Fibroblast of peridontal ligament (primary cell): ENCODE measurements around the gene MTSS2.

Experiments used
- DNase-seq: peaks from one replicate; pipeline ENCODE4 v3.0.0-alpha.2; 2010; ENCODE audit errors: extremely low read depth

MTSS2 gene

DNA sequence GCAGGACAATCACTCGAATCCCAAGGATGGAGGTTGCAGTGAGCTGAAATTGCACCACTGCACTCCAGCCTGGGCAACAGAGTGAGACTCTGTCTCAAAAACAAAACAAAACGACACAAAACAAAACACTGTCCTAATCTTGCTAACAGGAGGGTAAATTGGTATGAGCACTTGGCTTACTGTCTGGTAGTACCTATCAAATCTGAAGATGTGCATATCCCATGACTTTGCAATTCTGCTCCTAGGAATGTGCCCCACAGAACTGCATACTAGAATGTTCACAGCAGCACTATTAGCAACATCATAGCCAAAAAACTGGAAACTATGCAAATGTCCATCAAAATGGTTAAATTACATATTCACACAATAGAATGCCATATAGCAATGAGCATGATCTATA is 15.7 kb downstream of the MTSS2 start:
- DNase-seq = no peak

GRCh38 chr16:70665806-70666735 is 19.8 kb downstream of the MTSS2 start:
- DNase-seq = no peak

- DNase-seq = no peak
Observed at GRCh38 chr16:70665113-70665694, 20.6 kb downstream of the MTSS2 start.

DNA sequence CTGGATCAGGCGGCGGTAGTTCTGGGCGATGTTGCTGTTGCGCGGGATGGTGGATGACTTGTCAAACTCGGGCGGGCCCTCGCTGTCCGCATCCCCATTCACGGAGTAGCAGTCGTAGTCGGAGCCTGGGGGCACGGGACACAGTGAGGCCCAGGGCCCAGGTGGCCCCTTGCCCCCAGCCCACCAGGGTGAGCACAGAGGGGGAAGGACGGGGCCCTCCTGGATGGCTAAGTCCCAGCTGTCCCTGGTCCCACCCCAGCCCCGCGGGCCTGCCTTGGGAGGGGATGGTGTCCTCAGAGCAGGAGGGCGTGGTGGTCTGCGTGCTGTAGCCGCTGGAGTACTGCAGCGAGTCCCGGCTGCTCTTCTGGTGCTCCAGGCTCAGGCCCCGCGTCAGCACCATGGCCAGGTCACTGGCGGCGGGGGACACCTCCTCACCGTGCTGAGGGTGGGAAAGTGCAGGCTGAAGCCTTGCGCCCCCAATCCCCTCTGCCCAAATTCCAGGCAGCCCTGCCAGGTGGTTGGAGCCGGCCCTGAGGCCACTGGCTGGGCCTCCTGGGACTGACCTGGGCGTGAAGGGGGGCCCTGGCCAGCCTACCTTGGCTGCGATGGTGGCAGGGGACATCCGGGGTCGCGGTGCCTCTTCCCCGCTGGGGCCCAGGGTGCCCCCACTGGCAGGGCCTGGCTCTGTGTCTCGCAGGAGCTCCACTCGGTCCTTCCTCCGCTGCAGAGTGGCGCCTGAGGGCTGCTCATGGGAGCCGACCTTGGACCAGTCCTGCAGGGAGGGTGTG is 21.3 kb downstream of the MTSS2 start:
- DNase-seq = no peak

DNA sequence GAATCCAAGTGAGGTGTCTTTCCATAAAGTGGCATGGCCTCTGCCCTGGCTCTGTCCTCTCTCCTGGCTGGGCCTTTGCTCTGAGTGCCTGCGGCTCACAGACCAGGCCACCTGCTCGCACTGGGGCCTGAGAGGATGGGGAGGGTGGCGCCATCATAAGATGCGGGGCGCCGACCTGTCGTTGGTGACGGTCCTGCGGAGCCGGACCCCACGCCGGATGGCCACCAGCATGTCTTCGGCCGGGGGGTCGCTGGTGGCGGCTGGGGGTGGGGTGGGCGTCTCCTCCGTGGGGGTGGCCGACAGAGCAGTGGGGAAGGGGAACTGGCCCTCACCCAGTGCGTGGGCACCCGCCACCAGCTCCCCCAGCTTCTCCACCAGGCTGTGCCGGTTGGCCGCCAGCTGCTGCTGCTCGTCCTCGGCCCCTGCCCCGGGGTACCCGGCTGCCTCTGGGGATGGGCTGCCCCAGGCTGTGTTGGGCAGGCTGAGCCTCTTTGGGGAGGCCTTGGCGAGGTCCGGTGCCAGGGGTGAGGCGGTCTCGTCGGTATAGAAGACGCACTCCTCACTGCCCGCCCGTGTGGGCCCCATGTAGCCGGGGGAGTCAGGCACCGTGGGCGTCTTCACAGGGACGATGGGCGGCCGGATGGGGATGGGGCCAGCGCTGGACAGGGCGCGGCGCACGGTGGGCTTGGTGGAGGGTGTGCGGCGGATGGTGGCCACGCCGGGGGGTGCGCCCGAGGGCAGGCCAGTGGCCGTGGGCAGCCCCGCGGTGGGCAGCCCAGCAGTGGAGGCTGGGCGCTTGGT is 22.1 kb downstream of the MTSS2 start:
- no peak for DNase-seq

- DNase-seq = no peak
Observed at GRCh38 chr16:70662991-70663523, 22.8 kb downstream of the MTSS2 start.

GRCh38 chr16:70661918-70662641 is 23.8 kb downstream of the MTSS2 start:
- DNase-seq = peak; percentile 56

DNA sequence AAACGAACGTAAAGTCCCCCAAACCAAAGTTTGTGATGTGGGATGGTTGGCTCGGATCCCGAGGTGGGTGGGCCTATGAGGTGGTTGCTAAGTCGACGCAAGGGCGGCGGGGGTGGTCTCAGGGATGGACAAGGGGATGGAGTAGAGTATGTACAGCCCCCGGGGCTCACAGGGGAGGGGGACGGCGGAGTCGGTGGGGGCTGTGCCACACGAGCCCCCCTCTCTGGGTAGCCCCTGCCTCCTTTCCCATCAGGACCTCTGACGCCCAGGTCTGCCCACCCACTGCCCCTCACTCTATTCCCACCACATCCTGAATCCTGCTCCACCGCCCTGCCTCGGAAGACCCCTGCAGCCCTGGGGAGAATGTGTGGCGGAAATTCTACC is 24.3 kb downstream of the MTSS2 start:
- DNase-seq = no peak

GRCh38 chr16:70660672-70661350 is 25.0 kb downstream of the MTSS2 start:
- no peak for DNase-seq

GRCh38 chr16:70659953-70660671 is 25.7 kb downstream of the MTSS2 start:
- no peak for DNase-seq

- DNase-seq = no peak
Observed at GRCh38 chr16:70659546-70659945, 26.3 kb downstream of the MTSS2 start.

GRCh38 chr16:70658921-70659320 is 26.9 kb downstream of the MTSS2 start:
- DNase-seq = no peak

- no peak for DNase-seq
Observed at GRCh38 chr16:70657956-70658355, 27.9 kb downstream of the MTSS2 start.

DNA sequence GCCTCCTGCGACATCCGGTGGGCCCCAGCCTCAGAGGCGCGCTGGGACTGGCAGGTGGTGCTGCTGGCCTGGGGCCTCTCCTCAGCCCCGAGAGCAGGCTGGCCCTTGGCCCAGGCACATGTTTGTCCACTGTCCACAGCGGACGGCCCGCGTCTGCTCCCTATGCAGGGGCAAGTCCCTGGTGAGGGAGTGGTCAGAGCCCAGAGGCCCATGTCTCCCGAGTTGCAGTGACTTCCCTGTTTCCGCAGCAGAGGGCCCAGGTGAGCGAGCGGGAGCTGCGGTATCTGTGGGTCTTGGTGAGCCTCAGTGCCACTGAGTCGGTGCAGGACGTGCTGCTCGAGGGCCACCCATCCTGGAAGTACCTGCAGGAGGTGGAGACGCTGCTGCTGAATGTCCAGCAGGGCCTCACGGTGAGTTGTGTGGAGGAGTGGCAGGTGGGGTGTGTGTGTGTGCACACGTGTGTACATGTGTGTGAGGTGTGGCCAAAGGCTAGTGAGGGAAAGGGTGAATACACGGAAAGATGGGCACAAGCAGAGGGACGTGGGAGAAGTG is 29.1 kb downstream of the MTSS2 start:
- no peak for DNase-seq

GRCh38 chr16:70656065-70656711 is 29.7 kb downstream of the MTSS2 start:
- no peak for DNase-seq

GRCh38 chr16:70653809-70654771 is 31.8 kb downstream of the MTSS2 start:
- peak; percentile 92 for DNase-seq

DNA sequence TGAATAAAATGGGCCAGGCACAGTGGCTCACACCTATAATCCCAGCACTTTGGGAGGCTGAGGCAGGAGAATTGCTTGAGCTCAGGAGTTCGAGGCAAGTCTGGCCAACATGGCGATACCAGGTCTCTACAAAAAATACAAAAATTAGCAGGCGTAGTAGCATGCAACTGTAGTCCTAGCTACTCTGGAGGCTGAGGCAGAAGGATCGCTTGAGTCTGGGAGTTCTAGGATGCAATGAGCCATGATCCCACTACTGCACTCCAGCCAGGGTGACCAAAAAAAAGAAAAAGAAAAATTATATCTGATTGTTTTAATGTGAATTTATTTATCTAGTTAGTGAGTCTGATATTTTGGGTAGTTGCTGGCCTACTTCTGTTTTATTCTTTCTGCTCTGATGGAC is 32.4 kb downstream of the MTSS2 start:
- DNase-seq = no peak
